Measurements from ENCODE around the gene PTPRK.

PTPRK gene

DNA sequence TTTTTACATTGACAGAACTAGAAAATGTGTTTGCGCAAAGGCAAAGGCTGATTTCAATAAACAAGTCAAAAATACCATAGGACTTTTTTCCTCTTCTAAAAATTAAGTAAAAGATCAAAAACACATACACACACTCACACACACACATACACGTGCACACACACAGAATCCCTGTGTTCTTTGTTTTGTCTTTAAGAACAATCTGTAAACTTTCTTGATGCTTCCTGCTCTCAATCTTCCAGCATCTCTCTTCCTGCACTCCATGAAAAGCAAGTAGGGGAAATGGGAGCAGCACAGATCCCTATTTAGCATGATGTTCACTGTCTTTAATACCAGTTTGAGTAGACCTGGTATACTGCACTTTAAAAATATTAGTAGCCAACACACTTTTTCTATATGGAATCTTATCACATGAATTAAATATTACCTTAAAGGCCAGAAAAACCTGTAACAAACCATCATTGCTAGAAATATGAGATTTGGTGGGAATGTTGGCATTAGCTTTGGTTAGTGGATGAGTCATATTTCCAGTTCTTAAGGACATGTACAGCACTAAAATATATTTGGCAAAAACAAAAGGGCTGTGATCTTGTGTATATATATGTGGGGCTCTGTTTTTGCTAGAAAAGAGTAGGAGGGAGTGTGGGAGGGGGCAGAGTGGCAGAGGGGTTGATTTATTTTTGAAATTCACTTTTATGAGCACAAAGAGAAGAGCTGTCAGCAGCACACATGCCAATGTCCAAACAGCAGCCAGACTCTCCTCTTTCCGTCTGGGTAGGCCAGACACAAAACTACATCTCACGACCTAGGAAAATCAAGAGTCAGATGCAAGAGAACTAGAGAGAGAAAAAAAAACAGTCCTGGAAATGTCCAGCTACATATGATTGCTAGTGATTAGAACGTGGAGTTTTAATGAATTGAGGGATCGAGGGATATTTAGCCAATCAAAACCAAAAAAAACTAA is 4.6 kb downstream of the PTPRK start:
- no peak for DNase-seq

DNA sequence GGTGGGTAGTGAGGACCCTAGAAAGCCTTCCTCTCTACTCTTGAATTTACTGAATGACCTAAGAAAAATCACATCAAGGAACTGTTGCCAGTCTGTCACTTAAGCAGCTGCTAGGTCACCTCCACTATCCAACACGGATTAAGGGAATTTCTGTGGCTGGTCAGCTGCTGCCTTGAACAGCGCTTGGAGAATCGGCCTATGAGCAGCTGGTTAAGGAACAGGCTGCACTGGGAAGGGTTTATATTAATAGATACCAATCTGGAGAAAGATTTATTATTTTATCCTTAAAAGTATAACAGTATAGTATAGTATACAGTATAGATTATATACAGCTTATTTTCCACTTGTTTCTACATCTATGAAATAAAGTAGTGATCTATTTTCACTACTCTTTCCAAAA is 6.5 kb downstream of the PTPRK start:
- no peak for DNase-seq

DNA sequence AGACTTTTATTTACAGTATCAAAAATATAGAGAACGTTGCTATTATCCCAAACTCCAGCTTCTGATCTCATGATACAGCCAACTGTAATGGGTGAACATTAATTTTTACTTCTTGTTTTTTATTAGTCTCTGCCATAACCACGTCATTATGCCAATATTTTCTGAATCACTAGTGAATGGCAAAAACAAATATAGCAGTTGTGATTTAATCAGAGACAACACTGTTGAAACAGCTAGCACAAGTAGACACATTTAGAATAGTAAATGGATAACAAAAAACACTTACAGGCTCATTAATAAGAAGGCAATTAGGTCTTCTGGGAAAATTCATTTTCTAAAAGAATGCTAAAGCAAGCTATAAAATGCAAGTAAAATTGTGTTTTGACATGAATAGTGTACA is 8.1 kb downstream of the PTPRK start:
- DNase-seq, result no peak

DNA sequence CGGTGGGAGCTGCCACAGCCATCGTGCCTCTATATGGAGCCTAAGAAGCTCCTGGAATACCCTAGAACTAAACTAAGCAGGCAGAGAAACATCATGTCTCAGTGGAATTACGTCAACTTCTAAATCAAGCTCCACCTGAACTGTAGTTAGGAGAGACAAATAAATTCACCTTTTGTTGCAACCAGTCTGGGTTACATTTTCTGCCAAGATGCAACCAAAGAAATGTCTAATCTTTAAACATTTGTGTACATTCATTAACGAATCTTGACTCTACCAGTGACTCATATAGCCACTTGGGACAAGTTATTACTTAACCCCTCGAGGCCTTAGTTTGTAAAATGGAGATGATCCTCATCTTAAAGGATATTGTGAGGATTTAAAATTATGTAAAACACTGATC is 8.9 kb downstream of the PTPRK start:
- no peak for DNase-seq

DNA sequence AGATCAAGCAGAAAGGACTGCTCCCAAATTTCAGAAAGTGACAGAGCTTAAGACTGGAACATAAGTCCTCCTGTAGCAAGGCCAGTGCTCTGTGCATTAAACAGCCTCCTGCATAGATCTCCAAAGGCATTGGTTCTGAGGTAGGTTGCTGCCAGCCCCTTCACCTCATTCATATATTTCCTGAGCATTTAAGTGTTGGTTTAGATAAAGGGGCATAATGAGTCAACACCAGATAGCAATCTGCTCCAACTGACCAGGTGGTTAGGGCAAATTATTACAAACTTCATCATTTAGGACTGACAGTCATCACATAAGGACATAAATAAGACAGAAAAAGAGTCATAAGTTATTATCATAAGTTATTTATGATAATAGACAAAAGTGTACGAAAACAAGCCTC is 10.7 kb downstream of the PTPRK start:
- DNase-seq, result no peak

DNA sequence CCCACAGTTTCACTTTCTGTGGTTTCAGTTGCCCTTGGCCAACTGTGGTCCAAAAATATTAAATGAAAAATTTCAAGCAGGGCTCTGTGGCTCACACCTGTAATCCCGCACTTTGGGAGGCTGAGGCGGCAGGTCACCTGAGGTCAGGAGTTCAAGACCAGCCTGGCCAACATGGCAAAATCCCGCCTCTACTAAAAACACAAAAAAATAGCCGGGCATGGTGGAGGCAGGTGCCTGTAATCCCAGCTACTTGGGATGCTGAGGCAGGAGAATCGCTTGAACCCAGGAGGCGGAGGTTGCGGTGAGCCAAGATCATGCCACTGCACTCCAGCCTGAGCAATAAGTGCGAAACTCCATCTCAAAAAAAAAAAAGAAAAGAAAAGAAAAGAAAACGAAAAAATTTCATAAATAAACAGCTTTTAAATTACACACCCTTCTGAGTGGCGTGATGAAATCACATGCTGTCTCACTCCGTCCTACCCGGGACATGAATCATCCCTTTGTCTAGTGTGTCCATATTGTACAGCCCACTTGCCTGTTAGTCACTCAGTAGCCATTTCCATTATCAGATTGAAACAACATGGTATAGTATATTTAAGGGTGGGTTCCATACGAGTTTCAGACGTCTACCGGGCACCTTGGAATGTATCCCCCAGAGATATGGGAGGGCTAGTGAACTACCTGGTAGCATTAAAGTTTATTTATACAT is 11.7 kb downstream of the PTPRK start:
- DNase-seq, result no peak

DNA sequence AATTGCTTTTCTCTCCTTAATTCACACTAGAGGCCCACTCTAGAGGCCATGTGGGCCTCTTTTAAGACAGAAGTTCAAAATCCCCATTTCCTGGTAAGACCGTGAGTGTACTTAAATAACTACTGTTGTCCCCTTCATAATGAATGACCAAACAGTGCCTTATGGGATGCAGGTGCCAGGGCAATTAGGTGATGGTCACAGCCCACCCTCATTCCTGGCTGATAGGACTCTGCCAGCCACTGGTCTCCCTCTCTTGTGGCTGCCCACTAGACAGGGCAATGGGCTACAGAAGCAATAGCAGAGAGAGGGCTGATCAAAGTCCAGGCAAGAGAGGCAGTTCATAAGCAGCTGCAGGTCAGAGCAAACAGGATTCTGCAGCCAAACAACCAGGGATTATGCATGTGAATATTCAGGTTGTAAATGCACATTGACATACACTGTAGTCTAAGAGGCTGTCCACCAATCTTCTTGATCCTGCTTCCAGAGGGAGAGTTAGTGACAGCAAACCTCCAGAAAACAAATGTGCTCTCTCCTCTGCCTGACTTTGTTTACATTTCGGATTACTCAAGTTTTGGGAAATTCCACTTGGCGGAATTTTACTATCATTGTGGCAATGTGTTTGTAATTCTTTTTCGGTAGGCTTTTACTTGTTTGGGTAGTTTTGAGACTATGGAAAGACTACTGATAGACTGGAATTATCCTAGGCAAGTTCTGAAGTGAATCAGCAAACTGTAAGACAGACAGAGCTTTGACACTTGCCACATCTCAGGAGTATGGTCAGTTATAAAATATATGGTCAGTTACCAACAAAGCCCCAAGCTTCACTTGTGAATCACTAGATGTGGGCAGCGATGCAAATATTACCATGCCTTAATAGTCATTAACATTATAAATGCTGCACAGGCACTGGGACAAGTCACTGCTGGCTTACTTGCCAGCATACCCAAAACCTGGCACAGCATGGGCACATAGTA is 12.8 kb downstream of the PTPRK start:
- no peak for DNase-seq

DNA sequence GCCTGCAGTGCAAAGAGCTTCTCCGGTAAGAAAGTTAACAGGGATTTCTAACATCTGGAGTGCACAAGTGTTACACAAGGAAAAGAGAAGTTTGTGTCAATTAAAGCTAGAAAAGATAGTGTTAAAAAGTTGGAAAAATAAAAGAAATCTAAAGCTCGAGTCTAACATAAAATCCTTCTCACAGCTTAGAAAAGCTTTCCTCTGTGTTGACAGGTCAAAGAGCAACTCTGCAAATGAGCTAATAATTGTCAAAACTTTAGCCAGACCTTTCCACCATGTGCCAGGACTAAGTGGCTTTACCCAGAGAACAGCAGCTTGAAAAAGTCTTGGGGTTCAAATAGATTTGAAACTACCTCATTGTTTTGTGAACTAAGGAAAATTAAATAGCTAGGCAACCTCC is 14.8 kb downstream of the PTPRK start:
- DNase-seq, result no peak

DNA sequence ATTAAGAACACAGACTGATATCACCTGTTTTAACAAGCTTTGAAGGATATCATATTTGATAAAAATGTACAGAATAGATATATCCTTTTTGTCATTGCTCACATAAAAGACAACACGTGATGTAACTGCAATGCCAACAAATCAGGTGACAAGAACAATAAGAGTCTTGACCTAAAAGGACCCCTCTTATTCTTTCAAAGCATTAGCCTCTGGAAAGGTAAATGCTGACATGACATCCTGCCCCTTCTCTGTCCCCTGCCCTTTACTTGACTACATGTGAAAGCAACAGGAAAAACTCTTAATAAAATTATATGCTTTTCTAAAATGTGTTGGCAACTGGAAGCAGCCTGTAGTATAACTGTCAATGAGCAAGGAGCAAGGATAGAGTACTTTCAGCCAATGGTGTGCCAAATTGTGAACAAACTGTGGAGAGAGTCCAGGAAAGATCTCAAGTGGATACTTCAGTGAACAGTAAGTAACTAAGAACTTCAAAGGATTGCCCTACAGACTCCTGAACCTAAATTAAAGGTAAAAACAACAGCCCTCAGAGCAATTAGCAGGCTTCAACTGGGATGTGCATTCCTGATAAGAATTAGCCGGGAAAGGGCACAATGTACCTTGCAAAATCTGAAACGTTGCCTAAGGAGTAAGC is 16.3 kb downstream of the PTPRK start:
- DNase-seq, result no peak

DNA sequence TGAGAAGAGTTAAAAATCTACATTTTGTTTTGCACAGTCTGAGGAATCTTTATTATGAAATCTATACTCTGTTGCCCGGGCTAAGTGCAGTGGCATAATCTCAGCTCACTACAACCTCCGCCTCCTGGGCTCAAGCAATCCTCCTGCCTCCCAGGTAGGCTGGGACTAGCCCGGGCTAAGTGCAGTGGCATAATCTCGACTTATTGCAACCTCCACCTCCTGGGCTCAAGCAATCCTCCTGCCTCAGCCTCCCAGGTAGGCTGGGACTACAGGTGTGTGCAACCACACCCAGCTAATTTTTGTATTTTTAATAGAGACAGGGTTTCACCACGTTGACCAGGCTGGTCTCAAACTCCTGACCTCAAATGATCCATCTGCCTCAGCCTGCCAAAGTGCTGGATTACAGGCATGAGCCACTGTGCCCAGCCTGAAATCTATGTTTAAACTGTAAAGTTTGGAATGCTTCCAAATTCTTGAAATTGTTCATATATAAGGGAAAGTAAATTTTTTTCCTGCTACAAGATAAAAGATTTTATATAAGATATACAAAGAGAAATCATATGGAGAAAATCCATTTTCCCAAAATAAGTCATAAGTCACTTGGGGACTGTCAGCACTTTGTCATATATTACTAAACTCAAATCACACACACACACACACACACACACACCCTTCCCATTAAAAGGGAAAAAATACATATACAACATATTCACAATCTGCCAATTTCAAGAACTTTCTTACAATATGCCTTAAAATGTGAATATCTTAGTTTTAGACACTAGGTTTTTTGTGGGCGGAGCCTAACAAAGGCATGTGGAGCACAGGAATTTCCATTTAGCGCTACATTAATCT is 19.4 kb downstream of the PTPRK start:
- no peak for DNase-seq

DNA sequence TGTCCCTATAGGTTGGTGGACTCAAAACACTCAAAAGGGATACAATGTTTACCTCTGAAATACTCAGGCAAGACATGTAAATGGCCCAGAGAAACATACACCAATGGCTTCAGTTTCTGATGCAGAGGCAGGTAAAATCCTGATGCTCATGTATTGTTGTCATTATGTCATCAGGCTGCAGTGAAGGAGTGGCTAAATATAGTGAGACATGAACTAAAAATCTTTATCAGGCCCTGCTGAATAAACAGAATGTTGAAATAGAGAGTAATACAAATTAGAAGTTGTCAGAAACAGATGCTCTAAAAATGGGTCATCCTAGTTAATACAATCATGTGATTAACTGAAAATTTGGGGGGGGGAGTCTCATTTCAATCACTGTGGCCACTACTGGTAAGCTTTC is 20.4 kb downstream of the PTPRK start:
- no peak for DNase-seq

DNA sequence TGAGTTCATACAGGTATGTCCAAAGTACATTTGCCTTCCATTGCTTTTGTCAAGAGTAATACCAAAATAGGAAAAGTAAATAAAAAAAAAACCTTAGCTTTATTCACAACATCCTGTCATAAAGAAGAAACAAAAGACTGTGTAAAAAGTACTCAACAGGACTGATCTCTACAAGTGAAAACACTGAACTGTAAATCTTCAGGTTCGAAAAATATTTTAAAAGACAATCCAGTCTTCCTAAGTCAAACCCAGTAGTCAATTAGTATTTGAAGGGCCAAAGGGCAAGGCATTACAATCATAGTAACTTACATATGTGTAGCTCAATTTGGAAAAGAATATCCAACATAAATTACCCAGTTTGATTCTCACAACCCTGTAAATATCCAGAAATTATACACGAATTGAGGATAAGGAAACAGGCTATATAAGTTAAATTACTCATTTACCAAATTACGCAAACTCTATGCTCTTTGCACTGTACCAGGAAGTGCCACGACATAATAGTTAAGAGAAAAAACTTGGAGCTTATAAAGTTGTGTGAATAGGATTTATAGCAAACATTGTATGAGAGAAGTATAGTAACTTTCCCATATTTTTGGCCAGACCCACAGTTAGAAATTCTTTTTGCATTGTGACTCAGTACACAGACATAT is 21.2 kb downstream of the PTPRK start:
- no peak for DNase-seq

DNA sequence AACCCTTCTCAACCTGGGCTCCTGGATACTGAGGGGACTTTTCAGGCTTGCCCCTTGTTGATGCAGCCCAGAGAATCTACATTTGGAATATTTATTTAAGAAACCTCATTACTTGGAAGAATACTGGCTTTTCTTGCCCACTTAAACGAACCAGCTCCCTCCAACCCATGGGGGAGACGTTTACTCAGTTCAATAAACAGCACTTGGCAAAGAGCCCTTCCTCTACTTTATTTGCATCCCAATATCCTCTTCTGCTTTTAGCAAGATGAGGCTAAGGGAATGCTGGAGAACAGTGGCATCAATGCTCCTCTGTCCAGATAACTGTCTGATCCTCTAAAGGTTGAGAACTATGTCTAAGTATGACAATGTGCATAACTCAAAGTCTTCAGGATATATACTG is 22.2 kb downstream of the PTPRK start:
- DNase-seq, result no peak

DNA sequence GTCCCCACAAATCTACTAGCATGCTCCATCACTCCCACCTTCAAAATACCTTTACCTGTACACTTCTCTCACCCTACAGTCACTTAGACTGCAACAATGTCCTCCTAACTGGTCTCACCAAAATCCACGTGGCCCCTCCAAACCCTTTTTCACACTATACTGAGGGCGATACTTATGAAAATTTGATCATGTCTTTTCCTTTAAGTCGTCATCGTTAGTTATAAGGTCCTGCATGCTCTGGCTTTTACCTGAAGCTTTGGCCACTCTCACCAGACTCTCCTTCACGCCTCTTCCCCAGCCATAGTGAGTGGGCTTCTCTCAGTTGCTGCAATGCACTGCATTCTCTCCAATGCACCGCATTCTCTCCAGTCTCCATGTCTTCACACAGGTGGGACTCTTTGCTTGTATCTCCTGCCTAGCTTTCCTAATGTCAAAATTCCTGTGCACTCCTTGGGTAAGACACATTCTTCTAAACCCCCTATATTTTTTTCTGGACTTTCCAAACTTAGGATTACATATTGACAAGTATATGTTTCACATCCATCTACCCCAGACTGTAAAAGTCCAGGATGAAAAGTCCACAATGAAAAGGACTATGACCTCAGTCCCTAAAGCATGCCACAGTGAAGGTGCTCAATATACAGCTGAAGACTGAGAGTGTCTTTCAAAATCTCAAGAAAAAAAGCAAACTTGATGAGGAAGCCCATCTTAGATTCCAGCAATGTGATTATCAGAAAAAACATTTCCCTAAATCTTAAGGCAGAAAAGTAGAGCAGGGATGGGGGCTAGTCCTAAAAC is 24.7 kb downstream of the PTPRK start:
- DNase-seq, result no peak

DNA sequence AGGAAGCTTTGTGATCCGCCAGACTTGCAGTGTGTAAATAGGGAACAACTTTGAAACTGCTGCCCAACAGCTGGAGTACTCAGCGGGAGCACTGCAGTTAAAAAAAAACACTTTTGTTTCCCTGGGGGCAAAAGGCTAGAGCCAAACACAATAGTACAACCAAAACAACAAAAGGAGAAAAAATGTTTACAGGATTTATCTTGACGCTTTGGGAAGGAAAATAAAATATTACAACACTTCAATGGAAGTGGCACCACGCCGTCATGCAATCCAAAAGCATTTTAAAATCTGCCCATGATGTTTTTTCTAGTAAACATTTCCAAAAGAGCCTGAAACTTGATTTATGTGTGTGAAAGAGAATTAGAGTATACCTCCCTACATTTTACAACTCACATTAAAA is 26.0 kb downstream of the PTPRK start:
- no peak for DNase-seq

DNA sequence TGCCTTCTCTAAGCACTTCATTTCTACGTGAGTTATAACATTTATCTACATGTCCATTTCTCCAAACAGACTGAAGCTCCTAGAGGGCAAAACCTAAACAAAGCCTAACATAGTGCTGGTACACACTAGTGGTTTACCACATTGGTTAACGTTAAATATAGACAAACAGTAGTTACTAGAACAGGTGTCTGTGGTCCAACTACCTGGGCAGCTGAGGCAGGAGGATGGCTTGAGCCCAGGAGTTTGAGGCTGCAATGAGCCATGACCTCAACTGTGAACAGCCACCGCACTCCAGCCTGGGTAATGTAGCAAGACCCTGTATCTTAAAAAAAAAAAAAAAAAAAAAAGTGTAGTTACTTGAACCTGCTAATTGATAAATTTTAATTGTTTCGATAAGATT is 26.5 kb downstream of the PTPRK start:
- DNase-seq, result no peak

DNA sequence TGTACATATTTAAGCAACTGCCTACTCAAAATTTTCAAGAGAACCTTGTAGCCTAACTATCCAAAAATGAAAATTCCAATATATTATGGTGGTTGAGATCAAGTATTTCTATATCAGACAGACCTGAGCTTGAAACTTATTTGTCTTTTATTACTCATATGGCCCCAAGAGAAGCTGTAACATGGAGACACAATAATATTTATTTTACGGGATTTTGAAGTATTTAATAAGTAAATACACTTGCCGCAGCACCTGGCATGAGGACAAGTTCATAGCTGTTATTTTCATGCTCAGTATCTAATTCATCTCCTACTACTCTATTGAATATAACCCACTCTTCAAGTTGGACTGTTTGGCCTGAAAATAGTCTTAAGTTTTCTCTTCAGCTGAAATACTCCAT is 28.0 kb downstream of the PTPRK start:
- no peak for DNase-seq

DNA sequence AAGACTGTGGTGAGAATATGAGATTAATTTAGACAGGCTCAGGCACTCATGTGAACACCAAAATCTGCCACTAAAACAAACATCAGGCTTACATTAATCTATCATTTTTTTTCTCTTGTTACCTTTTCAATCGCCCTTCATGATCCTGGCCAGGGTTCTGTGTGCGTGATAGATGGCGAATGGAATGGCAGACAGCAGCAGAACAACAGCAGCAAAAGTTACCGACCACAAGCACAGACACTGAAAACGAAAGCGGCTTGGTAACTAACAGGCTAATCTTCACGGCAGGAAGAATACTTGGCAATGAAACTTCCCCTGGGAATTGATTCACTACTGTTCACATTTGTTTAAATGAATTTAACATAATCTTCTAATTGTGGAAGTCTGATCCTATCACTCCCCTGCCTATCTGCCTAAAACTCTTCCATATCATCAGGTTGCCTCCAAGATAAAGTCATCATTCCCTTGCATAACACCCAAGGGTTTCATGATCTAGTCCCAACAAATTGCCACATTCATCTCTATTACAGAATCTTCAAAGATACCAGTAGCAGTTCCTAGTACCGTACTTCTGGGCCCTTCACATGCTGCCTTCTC is 28.7 kb downstream of the PTPRK start:
- no peak for DNase-seq

DNA sequence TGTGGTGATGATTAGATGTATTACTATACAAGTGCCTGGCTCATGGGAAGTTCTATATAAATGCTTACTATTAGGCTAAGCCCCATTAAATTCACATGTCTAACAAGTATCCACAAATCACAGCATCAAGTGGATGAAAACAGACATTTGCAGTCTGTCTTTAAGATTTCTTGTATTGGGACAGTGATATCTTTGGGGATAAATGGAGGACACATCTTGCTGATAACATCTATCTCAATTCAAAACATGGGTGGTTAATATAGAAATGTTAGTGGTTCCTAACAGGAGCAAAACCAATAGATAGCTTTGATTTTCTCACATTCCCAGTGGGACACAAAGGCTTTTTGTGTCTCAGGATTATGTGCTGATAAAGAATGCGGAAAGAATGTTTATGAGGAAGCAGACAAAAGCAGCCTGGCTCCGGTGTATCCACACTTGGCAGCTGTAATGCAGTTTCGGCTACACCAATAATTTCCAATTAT is 29.3 kb downstream of the PTPRK start:
- no peak for DNase-seq

DNA sequence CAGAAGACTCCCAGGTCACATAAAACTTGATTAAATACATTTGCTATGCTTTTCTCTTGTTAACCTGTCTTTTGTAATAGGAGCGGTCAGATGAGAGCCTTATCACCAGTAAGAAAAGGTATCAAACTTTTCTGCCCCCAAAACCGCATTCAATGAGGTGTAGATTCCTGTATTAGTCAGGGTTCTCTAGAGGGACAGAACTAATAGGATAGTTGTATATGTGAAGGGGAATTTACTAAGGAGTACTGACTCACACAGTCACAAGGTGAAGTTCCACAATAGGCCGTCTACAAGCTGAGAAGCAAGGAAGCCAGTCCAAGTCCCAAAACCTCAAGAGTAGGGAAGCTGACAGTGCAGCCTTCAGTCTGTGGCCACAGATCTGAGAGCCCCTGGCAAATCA is 32.7 kb downstream of the PTPRK start:
- DNase-seq, result no peak

Data from activated CD4-positive, alpha-beta T cell treated with anti-CD3 and anti-CD28 coated beads for 1 hour (primary cell).